H9 (cell line): Measurements from ENCODE around the gene CPM. TPM values are rescaled to one million over a fixed set of nuclear protein-coding genes. Genes with fewer than 3 reads are reported as not detected.

Experiments
- DNase-seq: peaks from one replicate; pipeline ENCODE4 v3.0.0-alpha.2; 2017
- H2AFZ ChIP-seq: one replicate; pipeline ENCODE4 v1.6.1; 2013; ENCODE audit warnings: mild to moderate bottlenecking, low read length, control low read depth, moderate library complexity
- H2AK5ac ChIP-seq: 2 replicates; pipeline ENCODE4 v1.6.1; 2013; ENCODE audit warnings: low read length, control low read depth, mixed read lengths; ENCODE audit not compliant: insufficient read length
- H2BK120ac ChIP-seq: one replicate; pipeline ENCODE4 v1.6.1; 2013; ENCODE audit warnings: low read depth, mild to moderate bottlenecking, low read length, control low read depth, inconsistent platforms; ENCODE audit not compliant: poor library complexity, severe bottlenecking
- H2BK12ac ChIP-seq: 2 replicates; pipeline ENCODE4 v1.6.1; 2013; ENCODE audit warnings: low read length, control low read depth, mixed read lengths, low read depth; ENCODE audit not compliant: insufficient read length
- H2BK15ac ChIP-seq: 2 replicates; pipeline ENCODE4 v1.6.1; 2013; ENCODE audit warnings: low read depth, low read length, control low read depth
- H2BK20ac ChIP-seq: one replicate; pipeline ENCODE4 v1.6.1; 2013; ENCODE audit warnings: low read depth, mild to moderate bottlenecking, low read length, control low read depth, inconsistent platforms; ENCODE audit not compliant: poor library complexity, severe bottlenecking
- H2BK5ac ChIP-seq: 2 replicates; pipeline ENCODE4 v1.6.1; 2013; ENCODE audit warnings: low read length, control low read depth, mixed read lengths; ENCODE audit not compliant: insufficient read length
- H3K14ac ChIP-seq: 2 replicates; pipeline ENCODE4 v1.6.1; 2013; ENCODE audit warnings: low read length, control low read depth; ENCODE audit not compliant: insufficient read depth
- H3K18ac ChIP-seq: 2 replicates; pipeline ENCODE4 v1.6.1; 2013; ENCODE audit warnings: low read depth, mild to moderate bottlenecking, mixed read lengths, low read length, control low read depth; ENCODE audit not compliant: insufficient read length
- H3K23ac ChIP-seq: 2 replicates; pipeline ENCODE4 v1.6.1; 2013; ENCODE audit warnings: low read length, control low read depth, mixed read lengths, low read depth; ENCODE audit not compliant: insufficient read length
- H3K23me2 ChIP-seq: 2 replicates; pipeline ENCODE4 v1.6.1; 2013; ENCODE audit warnings: low read depth, mild to moderate bottlenecking, mixed read lengths, low read length, control low read depth; ENCODE audit not compliant: insufficient read length, poor library complexity, severe bottlenecking
- H3K27ac ChIP-seq: 2 replicates; pipeline ENCODE4 v1.5.1; 2013; ENCODE audit warnings: low read length, control low read depth, mixed read lengths, low read depth; ENCODE audit not compliant: insufficient read length
- H3K27me3 ChIP-seq: 2 replicates; pipeline ENCODE4 v1.6.1; 2013; ENCODE audit warnings: low read length, control low read depth, inconsistent platforms; ENCODE audit not compliant: insufficient read depth
- H3K4ac ChIP-seq: 2 replicates; pipeline ENCODE4 v1.6.1; 2013; ENCODE audit warnings: low read depth, mild to moderate bottlenecking, control low read depth, inconsistent platforms, low read length, moderate library complexity
- H3K4me1 ChIP-seq: 2 replicates; pipeline ENCODE4 v1.6.1; 2013; ENCODE audit warnings: low read length, control low read depth, inconsistent platforms; ENCODE audit not compliant: insufficient read depth
- H3K4me2 ChIP-seq: 2 replicates; pipeline ENCODE4 v1.6.1; 2013; ENCODE audit warnings: low read length, control low read depth, mixed read lengths; ENCODE audit not compliant: insufficient read length, insufficient read depth
- H3K56ac ChIP-seq: 2 replicates; pipeline ENCODE4 v1.6.1; 2013; ENCODE audit warnings: low read depth, mild to moderate bottlenecking, mixed read lengths, low read length, control low read depth; ENCODE audit not compliant: insufficient read length
- H3K79me1 ChIP-seq: 2 replicates; pipeline ENCODE4 v1.6.1; 2013; ENCODE audit warnings: low read depth, mild to moderate bottlenecking, moderate library complexity, low read length, control low read depth, inconsistent platforms; ENCODE audit not compliant: insufficient read depth, poor library complexity, severe bottlenecking
- H3K79me2 ChIP-seq: 2 replicates; pipeline ENCODE4 v1.6.1; 2013; ENCODE audit warnings: low read length, control low read depth, inconsistent platforms; ENCODE audit not compliant: insufficient read depth
- H3K9ac ChIP-seq: 2 replicates; pipeline ENCODE4 v1.6.1; 2013; ENCODE audit warnings: low read length, control low read depth, mixed read lengths; ENCODE audit not compliant: insufficient read length; ENCODE audit errors: extremely low read depth
- H3K9me3 ChIP-seq: one replicate; pipeline ENCODE4 v1.6.1; 2013; ENCODE audit warnings: low read depth, low read length, inconsistent platforms; ENCODE audit not compliant: control insufficient read depth
- H3T11ph ChIP-seq: one replicate; pipeline ENCODE4 v1.6.1; 2013; ENCODE audit warnings: mild to moderate bottlenecking, low read length, control low read depth, inconsistent platforms
- H4K20me1 ChIP-seq: one replicate; pipeline ENCODE4 v1.6.1; 2013; ENCODE audit not compliant: control insufficient read depth, insufficient read length, insufficient read depth
- H4K5ac ChIP-seq: 2 replicates; pipeline ENCODE4 v1.6.1; 2013; ENCODE audit warnings: low read depth, mild to moderate bottlenecking, mixed read lengths, low read length, control low read depth; ENCODE audit not compliant: insufficient read length
- H4K8ac ChIP-seq: replicated peaks from 2 replicates; pipeline ENCODE4 v1.6.1; 2013; ENCODE audit warnings: low read length, control low read depth, mixed read lengths, low read depth; ENCODE audit not compliant: insufficient read length
- H4K91ac ChIP-seq: 2 replicates; pipeline ENCODE4 v1.6.1; 2013; ENCODE audit warnings: low read depth, mild to moderate bottlenecking, moderate library complexity, mixed read lengths, low read length, control low read depth; ENCODE audit not compliant: insufficient read length
- H3K27ac Mint-ChIP-seq, 3 experiments: 2 replicates in 2 of 3; 3 replicates in 1 of 3; pipeline ENCODE4 v1.8.0; 2020 to 2021; ENCODE audit warnings: mixed read lengths in 3 of 3, mild to moderate bottlenecking in 1 of 3, moderate library complexity in 1 of 3
- H3K27me3 Mint-ChIP-seq: 2 replicates; pipeline ENCODE4 v1.8.0; 2021; ENCODE audit warnings: low read depth, mild to moderate bottlenecking, moderate library complexity, mixed read lengths
- H3K36me3 Mint-ChIP-seq, 3 experiments: 2 replicates in 2 of 3; 3 replicates in 1 of 3; pipeline ENCODE4 v1.8.0; 2020 to 2021; ENCODE audit warnings: low read depth in 3 of 3, mixed read lengths in 3 of 3; ENCODE audit not compliant: insufficient read depth in 1 of 3
- H3K4me1 Mint-ChIP-seq, 2 experiments: 2 replicates each; pipeline ENCODE4 v1.8.0; 2020; ENCODE audit warnings: mixed read lengths in 2 of 2
- H3K4me3 Mint-ChIP-seq, 2 experiments: 2 replicates in 1 of 2; 3 replicates in 1 of 2; pipeline ENCODE4 v1.8.0; 2020 to 2021; ENCODE audit warnings: mild to moderate bottlenecking in 2 of 2, mixed read lengths in 2 of 2, moderate library complexity in 1 of 2
- H3K9me3 Mint-ChIP-seq, 2 experiments: 2 replicates in 1 of 2; 3 replicates in 1 of 2; pipeline ENCODE4 v1.8.0; 2020; ENCODE audit warnings: mild to moderate bottlenecking in 2 of 2, mixed read lengths in 2 of 2, moderate library complexity in 1 of 2
- WGBS: extraction: QIAGEN DNeasy Blood & Tissue Kit; methylation state at CpG from one replicate; pipeline ENCODE4 v1.1.7; 2013; ENCODE audit warnings: missing lambda C conversion rate, low lambda C conversion rate, mixed read lengths; ENCODE audit not compliant: insufficient read length; ENCODE audit errors: extremely low coverage; 5-methylcytosine and 5-hydroxymethylcytosine counted together
- total RNA-seq: library from RNA; stranded (reverse); gene quantifications from 2 replicates; pipeline ENCODE4 v1.2.1, GENCODE V29; 2021
- TF ChIP-seq, protein P1 (sequence below): fragments of 200-600 bp; sonication (generic); conservative IDR thresholded peaks from 3 replicates; pipeline ENCODE4 v1.8.0; 2021; ENCODE audit warnings: antibody characterized with exemption, mild to moderate bottlenecking

Gene CPM
- total RNA-seq, 1 experiment from 2014 or later: 1.2 TPM

GRCh38 chr12:68896881-68897540 is 36.0 kb downstream of the CPM start:
- Histone ChIP-seq H2BK120ac (no peak overlapping the region), H3K23me2 (no peaks in the 10 kb centered on the region), H2AFZ (no peak overlapping the region), H3K14ac (no peak overlapping the region), H3K27ac (no peak overlapping the region), H3K56ac (no peak overlapping the region), H2BK20ac (no peak overlapping the region), H4K20me1 (no peaks in the 10 kb centered on the region), H4K5ac (no peak overlapping the region), H2BK5ac (no peak overlapping the region), H2AK5ac (no peak overlapping the region), H3K4me2 (no peak overlapping the region), H3K79me2 (no peaks in the 10 kb centered on the region), H3K18ac (no peak overlapping the region), H3K9me3 (no peaks in the 10 kb centered on the region), H3K4ac (no peak overlapping the region), H4K91ac (no peak overlapping the region), H4K8ac (no peak overlapping the region), H3K23ac (no peak overlapping the region), H3T11ph (no peak overlapping the region), H3K27me3 (no peaks in the 10 kb centered on the region), H3K79me1 (no peaks in the 10 kb centered on the region), H2BK15ac (no peak overlapping the region), H3K4me1 (no peaks in the 10 kb centered on the region), H2BK12ac (no peak overlapping the region), H3K9ac (no peak overlapping the region)
- H3K9me3 Mint-ChIP-seq: no peaks in the 10 kb centered on the region; a peak in 2 of 5 replicates
- no peaks in the 10 kb centered on the region; the same call in 1 of the 2 replicates for H3K27me3 Mint-ChIP-seq
- TF ChIP-seq, protein P1, sequence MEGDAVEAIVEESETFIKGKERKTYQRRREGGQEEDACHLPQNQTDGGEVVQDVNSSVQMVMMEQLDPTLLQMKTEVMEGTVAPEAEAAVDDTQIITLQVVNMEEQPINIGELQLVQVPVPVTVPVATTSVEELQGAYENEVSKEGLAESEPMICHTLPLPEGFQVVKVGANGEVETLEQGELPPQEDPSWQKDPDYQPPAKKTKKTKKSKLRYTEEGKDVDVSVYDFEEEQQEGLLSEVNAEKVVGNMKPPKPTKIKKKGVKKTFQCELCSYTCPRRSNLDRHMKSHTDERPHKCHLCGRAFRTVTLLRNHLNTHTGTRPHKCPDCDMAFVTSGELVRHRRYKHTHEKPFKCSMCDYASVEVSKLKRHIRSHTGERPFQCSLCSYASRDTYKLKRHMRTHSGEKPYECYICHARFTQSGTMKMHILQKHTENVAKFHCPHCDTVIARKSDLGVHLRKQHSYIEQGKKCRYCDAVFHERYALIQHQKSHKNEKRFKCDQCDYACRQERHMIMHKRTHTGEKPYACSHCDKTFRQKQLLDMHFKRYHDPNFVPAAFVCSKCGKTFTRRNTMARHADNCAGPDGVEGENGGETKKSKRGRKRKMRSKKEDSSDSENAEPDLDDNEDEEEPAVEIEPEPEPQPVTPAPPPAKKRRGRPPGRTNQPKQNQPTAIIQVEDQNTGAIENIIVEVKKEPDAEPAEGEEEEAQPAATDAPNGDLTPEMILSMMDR: no peak
- DNase-seq: no peak
- no CpG with 5 or more reads among the region's 4 CpGs for WGBS
- peaks cover 6 to 11% of the 10 kb centered on the region in 2 experiments for H3K4me1 Mint-ChIP-seq
- H3K4me3 Mint-ChIP-seq: no peak overlapping the region
- H3K27ac Mint-ChIP-seq: no peak overlapping the region; a peak in 1 of 7 replicates
- H3K36me3 Mint-ChIP-seq: no peaks in the 10 kb centered on the region; a peak in 1 of 7 replicates
